ENCODE measurements around the gene TCL1A. TPM values are rescaled to one million over a fixed set of nuclear protein-coding genes. Genes with fewer than 3 reads are reported as not detected.

Gene TCL1A
- total and polyA plus RNA-seq, 10 of the 15 experiments (the other 5 are each of a cell fraction or from before 2014, with no cell fraction given), result 5.9 to 283 (median 113) TPM

GRCh38 chr14:95707327-95707726 lies 6.6 kb downstream of the TCL1A start:
- RAD21 ChIA-PET (ENCODE audit: unreplicated experiment), result no interaction called here
- 0 out of 2 replicates have a peak overlapping the region, but pooled peaks have one; percentile 18 for H3K4me2 ChIP-seq (ENCODE audit: control insufficient read depth, insufficient read depth)
- no peak for DNase-seq (ENCODE audit: low read depth, low spot score)
- intact Hi-C loops (cut with micrococcal nuclease; ENCODE audit: unreplicated experiment), result no loop called here
- H3K27me3 ChIP-seq (replicated peaks in 1 of 2; ENCODE audit: control insufficient read depth in 2 of 2, insufficient read depth in 2 of 2, low read length in 1 of 2), result no peaks in the 10 kb centered on the region
- H3K9me3 ChIP-seq (replicated peaks; ENCODE audit: control insufficient read depth, insufficient read depth, low read length), result no peaks in the 10 kb centered on the region
- 30% methylated on average over 5 of the region's 5 CpGs for WGBS (ENCODE audit: insufficient coverage, insufficient replicate concordance, low lambda C conversion rate, missing lambda C conversion rate)
- peaks cover 16% of the 10 kb centered on the region for H3K4me1 ChIP-seq (ENCODE audit: control insufficient read depth, insufficient read depth, low read length)
- H3K4me3 ChIP-seq, result no peak overlapping the region
- no peak overlapping the region for H3K27ac ChIP-seq (ENCODE audit: control insufficient read depth, insufficient read depth)
- CTCF ChIA-PET, result no interaction called here
- no peak for FAIRE-seq
- in situ Hi-C loops (cut with MboI), result no loop called here
- peaks cover 0 to 13% of the 10 kb centered on the region in 2 experiments; a peak in 2 of 4 replicates for H3K36me3 ChIP-seq (ENCODE audit: control insufficient read depth in 2 of 2, insufficient read depth in 2 of 2, low read length in 1 of 2)
- no peak for ATAC-seq
- BruUV-seq (replicated peaks), result no TSS peak
- peaks cover 9% of the 10 kb centered on the region for H3K79me2 ChIP-seq (ENCODE audit: control insufficient read depth, insufficient read depth, low read length)
- TF ChIP-seq BCL3 (IDR thresholded peaks at IDR 0.05; ENCODE audit: borderline replicate concordance, insufficient read depth, low read depth, low read length, poor library complexity, severe bottlenecking), result no peak
- TF ChIP-seq KDM1A (IDR thresholded peaks at IDR 0.05; ENCODE audit: borderline replicate concordance), result no peak
- TF ChIP-seq SKIL (IDR thresholded peaks at IDR 0.05; ENCODE audit: low read depth, poor library complexity, severe bottlenecking), result no peak
- no peak for TF ChIP-seq JUND (IDR thresholded peaks at IDR 0.05; ENCODE audit: low read depth, low read length)
- peak; percentile 65 for TF ChIP-seq SPI1 (IDR thresholded peaks at IDR 0.05; ENCODE audit: borderline replicate concordance, insufficient read depth, low read depth, low read length)
- no peak for TF ChIP-seq PAX5 (IDR thresholded peaks at IDR 0.05; ENCODE audit: borderline replicate concordance, low read depth, low read length)
- H3K9ac ChIP-seq (ENCODE audit: control insufficient read depth, insufficient read depth, low read length), result no peak overlapping the region
- SMC1A ChIA-PET (ENCODE audit: uncharacterized antibody, unreplicated experiment), result no interaction called here
- POLR2A ChIA-PET, result no interaction called here
- H4K20me1 ChIP-seq (ENCODE audit: control insufficient read depth, insufficient read depth), result no peaks in the 10 kb centered on the region
- peak overlapping the region; percentile 23; the same call in 1 of the 2 replicates for H2AFZ ChIP-seq (ENCODE audit: control insufficient read depth, low read depth, low read length)

Data from GM12878 (cell line).